ENCODE measurements around the gene IER3.
"Not testable (repeated sequence)": the region's sequence is repeated elsewhere in the genome, so short reads cannot be mapped to it uniquely, and the experiment has no call there.

Gene IER3

DNA sequence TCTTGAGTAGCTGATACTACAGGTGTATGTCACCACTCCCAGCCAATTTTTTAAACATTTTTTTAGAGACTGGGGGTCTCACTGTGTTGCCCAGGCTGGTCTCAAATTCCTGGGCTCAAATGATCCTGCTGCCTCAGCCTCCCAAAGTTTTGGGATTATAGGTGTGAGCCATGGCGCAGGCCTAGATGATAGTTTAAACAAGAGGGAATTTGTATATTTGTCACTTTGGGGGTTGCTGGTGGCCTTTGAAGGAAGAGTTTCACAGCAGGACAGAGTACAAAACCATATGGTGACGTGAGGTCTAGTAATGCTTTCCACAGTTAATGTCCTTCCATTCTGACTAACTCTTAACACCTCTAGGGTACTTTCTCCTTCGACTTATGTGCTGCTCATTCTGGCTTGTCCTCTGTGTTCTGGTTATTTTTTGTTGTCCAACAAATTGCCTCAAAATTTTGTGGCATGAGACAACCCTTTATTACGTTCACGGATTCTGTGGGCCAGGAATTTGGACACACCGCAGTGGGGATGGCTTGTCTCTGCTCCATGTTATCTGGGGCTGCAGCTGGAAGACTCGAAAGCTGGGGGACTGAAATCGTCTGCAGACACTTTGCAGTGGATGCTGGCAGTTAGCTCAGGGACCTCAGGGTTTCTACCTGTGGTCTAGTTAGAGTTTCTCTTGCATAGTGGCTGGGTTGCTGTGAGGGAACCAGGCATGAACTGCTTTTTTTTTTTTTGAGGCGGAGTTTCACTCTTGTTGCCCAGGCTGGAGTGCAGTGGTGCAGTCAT, 23.0 kb upstream of the IER3 start:
- H3K27ac ChIP-seq = no peak overlapping the region
- TF ChIP-seq, protein P1, sequence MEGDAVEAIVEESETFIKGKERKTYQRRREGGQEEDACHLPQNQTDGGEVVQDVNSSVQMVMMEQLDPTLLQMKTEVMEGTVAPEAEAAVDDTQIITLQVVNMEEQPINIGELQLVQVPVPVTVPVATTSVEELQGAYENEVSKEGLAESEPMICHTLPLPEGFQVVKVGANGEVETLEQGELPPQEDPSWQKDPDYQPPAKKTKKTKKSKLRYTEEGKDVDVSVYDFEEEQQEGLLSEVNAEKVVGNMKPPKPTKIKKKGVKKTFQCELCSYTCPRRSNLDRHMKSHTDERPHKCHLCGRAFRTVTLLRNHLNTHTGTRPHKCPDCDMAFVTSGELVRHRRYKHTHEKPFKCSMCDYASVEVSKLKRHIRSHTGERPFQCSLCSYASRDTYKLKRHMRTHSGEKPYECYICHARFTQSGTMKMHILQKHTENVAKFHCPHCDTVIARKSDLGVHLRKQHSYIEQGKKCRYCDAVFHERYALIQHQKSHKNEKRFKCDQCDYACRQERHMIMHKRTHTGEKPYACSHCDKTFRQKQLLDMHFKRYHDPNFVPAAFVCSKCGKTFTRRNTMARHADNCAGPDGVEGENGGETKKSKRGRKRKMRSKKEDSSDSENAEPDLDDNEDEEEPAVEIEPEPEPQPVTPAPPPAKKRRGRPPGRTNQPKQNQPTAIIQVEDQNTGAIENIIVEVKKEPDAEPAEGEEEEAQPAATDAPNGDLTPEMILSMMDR (conservative IDR thresholded peaks at IDR 0.05) = no peak

DNA sequence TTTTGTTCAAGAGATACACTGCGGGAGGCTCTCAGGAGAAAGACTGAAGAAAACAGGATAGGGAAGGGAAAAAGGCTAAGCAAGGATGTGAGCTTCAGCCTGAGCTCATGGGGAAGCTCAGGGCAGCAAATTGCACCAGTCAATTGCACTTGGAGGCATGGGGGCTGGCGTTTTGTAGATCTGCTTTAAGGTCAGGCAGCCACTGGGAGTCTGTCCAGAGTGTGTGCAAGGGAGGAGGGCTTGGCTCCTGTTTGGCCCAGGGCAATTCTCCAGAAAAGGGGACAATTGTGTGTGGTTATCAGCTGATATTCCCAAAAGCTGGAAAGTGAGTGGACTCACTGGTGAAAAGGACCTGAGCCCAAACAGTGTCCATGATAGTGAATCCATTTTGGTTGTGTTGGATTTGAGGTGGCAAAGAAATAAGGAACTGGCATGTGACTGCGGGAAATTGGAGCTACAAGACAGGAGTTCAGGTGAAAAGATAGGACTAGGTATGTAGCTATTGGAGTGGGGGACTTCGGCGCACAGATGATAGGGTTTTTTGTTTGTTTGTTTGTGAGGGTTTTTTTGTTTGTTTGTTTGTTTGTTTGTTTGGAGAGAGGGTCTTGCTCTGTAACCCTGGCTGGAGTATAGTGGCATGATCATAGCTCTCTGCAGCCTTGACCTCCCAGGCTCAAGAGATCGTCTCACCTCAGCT, 22.3 kb upstream of the IER3 start:
- TF ChIP-seq, protein P1 (conservative IDR thresholded peaks at IDR 0.05) = no peak
- no peak overlapping the region for H3K27ac ChIP-seq

DNA sequence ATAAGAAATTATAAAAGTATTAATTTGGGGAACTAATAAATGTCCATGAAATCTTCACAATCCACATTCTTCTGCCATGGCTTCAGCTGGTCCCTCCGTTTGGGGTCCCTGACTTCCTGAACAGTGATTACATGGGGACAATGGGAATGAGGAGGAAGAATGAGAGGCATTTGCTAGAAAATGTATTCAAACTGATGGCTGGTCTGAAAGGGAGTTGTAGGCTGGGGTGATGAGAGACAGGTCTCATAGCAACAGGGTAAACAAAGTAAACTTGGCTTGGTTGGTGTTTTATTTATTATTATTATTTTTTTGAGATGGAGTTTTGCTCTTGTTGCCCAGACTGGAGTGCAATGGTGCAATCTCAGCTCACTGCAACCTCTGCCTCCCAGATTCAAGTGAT, 21.1 kb upstream of the IER3 start:
- not testable (repeated sequence) for H3K27ac ChIP-seq

DNA sequence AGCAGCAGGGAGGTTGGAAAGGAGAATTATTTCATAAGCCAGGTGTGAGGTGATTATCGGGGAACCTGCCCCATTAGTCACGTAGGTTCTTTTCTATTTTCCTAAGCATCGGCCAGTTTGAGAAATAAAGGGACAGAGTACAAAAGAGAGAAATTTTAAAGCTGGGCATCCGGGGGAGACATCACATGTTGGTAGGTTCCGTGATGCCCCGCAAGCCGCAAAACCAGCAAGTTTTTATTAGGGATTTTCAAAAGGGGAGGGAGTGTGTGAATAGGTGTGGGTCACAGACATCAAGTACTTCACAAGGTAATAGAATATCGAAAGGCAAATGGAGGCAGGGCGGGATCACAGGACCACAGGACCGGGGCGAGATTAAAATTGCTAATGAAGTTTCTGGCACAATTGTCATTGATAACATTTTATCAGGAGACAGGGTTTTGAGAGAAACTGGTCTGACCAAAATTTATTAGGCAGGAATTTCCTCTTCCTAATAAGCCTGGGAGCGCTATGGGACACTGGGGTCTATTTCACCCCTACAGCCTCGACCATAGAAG, 20.2 kb upstream of the IER3 start:
- not testable (repeated sequence) for H3K27ac ChIP-seq

DNA sequence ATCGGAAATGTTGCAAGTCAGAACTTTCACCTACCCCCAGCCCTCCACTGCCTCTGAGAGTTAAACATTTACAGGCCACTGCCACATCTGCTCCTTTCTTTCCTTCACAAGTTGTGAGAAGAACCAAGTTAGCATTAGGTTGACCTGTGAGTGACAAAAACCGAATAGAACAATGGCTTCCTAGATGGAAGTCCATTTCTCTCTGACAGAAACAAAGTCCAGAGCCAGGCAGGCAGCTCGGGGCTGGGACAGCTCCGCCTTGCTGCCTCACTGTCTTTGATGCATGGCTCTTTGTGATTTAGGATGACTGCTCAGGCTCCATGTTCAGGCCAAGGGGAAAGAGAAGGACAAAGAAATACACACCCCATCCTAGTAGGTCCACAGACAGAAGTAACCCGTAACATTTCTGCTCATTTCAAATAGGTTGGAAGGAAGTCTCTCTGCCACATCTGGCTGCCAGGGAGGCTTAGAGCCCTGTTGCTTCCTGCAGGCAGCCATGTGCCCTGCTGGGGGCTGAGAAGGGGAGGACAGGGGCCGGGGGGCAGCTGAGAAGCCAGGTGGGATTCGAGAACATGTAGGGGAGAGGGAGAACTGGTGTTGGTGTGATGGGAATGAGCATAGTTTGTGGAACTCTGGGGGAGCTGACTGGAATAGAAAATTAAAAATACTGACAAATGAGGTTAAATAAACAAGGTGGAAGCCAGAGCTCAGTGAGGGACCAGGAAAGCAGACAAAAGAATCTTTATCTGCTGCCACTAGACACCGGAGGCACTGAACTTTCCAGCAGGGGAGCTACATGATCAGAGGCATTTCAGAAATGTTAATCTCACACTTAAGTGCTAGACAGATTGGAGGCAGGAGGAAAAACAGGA, 19.5 kb upstream of the IER3 start:
- no peak overlapping the region for H3K27ac ChIP-seq
- TF ChIP-seq, protein P1 (conservative IDR thresholded peaks at IDR 0.05) = no peak

DNA sequence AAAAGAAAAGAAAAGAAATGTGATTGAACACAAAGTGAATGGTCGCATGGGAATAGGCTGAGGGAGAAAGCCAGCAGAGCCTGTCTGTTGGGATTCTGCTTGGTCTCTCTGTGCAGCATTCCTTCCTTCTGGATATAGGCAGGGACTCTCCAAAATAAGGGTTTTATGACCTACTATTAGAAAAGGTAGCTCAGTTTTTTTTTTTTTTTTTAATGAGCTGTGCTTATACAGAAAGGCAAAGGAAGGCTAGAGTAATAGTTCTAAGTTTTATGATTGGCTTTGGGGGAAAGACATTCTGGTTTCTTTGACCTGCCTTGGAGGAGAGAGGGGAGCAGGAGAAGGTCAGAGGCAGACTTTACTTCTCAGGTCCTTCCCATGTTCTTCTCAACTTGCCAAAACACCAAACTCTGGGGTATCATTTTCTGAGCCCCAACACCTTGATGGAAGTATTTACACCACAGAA, 18.8 kb upstream of the IER3 start:
- H3K27ac ChIP-seq = no peak overlapping the region
- TF ChIP-seq, protein P1 (conservative IDR thresholded peaks at IDR 0.05) = no peak

DNA sequence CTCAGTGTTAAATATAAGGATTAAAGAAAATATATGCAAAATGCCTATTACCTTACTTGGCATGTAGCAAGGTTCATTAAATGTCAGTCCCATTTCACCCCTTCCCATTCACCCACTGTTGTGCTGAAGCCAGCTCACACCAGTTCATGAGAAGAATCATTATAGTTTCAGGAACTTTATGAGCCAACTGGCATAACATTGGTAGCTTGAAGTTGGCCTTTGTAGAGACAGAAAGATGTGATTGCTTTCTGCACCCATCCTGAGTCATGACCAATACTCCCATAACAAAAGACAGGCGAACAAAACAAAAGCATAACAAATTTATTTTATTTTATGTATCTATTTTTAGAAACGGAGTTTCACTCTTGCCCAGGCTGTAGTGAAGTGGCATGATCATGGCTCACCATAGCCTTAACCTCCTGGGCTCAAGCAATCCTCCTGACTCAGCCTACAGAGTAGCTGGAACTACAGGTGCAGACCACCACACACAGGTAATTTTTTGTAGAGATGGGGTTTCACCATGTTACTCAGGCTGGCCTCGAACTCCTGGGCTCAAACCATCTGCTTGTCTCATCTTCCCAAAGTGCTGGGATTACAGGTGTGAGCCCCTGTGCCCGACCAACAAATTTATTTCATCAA, 17.6 kb upstream of the IER3 start:
- TF ChIP-seq, protein P1 (conservative IDR thresholded peaks at IDR 0.05) = no peak
- no peak overlapping the region for H3K27ac ChIP-seq

DNA sequence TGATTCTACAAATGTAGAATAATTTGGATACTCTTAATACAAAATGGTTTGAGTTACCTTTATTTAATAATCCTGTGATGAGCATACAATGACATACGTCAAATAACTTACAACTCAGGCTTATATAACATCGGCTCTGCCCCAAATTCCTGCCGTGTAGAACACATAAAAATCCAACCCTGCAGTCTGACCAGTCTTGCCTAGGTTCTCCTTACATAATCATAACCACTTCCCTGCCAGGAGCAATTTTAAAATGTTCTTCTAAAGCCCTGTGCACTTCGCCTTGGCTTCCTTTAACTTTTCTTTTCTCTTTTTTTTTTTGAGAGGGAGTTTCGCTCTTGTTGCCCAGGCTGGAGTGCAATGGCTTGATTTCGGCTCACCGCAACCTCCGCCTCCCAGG, 16.2 kb upstream of the IER3 start:
- H3K27ac ChIP-seq = no peak overlapping the region
- TF ChIP-seq, protein P1 (conservative IDR thresholded peaks at IDR 0.05) = no peak
